ENCODE measurements around the gene ZNF169.

DNA sequence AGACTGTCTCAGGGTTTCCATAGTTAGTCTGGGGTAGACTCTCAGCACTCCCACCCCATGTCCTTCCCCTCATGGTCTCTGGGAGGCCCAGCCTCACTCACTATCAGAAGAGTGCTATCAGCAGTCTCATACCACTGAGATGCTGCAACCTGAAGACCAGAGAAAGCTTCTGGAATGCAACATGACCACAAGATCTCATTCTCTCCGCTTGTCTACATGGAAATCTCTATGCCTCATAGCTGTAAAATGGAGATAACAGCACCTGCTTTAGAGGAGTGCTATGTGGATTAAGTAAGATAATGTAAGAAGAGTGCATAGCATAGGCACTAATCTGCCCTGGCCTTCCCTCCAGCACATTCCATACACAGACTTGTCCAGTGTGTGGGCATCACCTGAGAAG, 47.0 kb upstream of the ZNF169 start:
- TF ChIP-seq, protein P1, sequence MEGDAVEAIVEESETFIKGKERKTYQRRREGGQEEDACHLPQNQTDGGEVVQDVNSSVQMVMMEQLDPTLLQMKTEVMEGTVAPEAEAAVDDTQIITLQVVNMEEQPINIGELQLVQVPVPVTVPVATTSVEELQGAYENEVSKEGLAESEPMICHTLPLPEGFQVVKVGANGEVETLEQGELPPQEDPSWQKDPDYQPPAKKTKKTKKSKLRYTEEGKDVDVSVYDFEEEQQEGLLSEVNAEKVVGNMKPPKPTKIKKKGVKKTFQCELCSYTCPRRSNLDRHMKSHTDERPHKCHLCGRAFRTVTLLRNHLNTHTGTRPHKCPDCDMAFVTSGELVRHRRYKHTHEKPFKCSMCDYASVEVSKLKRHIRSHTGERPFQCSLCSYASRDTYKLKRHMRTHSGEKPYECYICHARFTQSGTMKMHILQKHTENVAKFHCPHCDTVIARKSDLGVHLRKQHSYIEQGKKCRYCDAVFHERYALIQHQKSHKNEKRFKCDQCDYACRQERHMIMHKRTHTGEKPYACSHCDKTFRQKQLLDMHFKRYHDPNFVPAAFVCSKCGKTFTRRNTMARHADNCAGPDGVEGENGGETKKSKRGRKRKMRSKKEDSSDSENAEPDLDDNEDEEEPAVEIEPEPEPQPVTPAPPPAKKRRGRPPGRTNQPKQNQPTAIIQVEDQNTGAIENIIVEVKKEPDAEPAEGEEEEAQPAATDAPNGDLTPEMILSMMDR (IDR thresholded peaks at IDR 0.05), result no peak
- TF ChIP-seq POLR2A (IDR thresholded peaks at IDR 0.05), result no peak
